NCI-H446 treated with DMSO at 0.1 percent for 48 hours (cell line): ENCODE measurements around the gene CEMIP2.

Source experiments
- DNase-seq: peaks from one replicate; lab custom pipeline; 2025; lab: John Stamatoyannopoulos, UW

The CEMIP2 gene

DNA sequence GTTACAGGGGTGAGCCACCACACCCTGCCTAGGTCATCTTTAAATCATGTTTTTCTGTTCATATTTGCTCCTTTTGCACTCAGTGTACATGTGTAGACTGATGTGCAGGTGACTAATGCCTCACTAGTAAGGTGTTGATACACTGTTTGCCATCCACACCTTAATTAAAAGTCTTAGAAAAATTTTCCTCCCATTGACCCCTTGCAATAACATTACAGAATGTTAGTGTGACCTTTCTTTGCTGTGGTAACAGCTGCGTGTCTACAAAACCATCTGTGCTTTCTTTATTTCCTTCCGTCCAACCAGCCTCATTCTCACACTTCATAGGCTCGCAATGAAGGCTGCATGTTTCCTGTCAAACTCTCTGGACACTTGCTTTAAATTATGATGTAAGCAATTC, 6.6 kb upstream of the CEMIP2 start:
- DNase-seq: no peak

DNA sequence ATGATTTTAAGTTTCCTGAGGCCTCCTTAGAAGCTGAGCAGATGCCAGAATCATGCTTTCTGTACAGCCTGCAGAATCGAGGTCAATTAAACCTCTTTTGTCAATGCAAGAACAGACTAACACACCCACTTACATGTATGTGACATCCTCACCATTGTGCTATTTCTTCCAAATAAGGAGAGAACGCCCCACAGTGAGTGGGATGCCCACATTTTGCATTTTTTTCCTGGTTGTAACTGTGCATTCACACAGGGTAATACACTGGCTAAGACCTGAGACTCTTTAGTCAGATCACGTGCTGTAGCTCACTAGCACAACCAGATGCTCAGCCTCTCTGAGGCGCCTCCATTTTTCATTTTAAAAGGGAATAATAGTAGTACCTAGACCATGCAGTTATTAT, 4.4 kb upstream of the CEMIP2 start:
- DNase-seq: no peak

DNA sequence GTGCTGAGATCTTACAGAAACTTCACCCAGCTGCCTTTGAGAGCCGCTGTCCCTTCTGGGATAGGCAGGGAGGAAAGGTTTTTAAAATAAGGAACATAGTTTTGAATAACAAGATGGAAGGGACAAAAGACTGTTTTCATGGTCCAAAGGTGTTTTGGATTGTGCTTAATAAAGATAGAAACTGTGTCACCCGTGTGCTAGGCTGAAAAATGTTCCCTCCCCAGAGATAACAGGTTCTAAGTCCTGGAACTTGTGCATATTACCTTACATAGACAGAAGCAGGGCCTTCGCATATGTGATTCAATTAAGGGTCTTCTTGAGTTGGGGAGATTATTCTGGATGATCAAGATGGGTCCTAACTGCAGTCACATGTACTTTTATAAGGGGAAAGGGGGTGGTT, 1.9 kb upstream of the CEMIP2 start:
- no peak for DNase-seq

DNA sequence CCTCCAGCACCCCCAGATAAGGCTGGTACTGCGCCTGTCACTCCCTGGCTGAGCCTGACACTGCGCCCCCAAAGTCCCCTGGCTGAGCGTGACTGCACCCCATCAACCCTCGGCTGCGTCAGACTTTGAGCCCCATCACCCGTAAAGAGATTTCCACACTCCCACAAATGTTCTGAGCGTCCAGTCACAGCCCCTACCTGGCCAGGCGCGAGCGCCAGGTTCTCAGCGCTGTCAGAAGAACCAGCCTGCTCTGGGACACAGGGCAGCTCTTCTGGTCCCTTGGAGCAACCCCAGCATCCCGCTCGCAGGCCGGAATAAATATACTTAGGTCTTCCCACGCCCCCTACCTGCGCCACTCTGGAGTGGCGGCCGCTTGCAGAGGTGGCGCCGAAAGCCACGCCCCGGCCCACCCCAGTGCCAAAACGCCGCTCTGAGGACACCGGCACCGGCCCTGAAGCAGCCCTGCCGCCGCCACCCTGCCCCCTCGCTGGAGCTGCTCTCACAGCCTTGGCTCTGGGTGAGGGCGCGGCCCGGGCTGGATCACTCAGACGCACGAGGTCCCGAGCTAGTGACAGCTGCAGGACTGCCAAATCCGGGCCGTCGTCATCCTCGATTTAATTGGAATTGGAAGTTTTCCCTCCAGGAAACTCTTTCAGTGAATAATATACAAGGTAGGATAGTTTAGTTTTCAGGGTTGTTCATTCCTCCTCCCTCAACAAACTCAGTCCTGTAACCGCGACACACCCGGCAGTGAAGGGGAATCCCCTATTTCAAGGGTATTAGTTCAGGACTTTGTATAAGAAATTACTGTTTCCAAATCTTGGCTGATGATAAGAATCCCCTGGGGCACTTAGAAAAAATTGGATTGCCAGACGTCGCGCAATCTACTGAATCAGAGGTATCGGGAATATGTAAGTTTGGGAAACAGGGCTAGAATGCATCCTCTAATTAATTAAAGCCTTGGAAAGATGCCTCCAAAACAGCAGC, 1.2 kb upstream of the CEMIP2 start:
- no peak for DNase-seq

DNA sequence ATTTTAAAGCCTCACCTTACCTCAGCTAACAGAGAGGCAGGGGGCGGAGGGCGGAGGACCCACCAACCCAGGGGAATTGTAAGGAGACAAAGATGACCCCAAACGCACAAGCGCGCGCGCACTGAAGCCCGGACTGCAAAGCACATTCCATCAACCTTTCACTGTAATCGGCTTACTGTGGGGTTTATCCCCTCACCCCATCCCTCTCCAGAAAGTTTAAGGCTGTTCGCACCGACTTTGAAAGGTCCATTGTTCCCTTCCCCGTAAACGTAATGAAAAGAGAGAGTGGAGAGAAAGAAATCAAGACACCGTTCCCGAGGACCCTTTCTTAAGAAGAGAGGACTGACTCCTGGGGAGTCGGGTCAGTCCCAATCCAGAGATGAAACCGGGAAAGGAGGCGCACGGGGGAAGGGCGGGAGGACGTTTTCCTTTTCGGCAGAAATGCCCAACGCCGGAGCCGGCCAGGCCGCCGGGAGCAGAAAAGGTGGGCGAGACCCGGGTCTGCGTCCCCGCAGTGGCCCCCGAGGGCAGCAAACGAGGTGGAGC, 464 bp downstream of the CEMIP2 start:
- DNase-seq: no peak

DNA sequence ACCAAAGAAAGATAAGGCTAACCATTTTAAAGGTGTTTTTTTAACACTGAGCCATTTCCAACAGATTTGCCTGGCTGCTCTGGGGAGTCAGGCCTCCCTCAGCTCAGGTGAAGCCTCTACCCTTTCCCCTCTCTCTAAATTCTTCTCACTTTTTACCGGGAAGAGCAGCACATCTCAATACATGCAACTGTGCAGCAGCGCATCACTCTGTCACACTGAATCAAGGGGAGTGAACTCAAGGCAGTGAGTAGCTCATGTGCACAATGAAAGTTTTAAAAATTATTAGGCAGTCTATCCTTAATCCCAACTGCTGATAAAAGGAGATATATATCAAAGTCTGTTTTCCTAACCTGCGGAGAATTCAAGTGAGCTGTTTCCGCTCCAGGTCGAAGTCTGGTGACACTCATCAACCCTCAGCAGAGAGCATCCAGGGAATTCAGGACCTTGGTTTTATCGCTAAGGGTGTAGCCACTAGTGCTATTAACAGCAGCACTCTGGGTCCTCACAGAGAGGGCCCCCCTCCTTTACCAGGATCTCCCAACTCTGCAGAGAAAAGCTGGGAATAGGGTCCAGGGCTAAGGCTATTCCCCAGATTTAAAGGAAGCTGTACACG, 1.0 kb downstream of the CEMIP2 start:
- no peak for DNase-seq

DNA sequence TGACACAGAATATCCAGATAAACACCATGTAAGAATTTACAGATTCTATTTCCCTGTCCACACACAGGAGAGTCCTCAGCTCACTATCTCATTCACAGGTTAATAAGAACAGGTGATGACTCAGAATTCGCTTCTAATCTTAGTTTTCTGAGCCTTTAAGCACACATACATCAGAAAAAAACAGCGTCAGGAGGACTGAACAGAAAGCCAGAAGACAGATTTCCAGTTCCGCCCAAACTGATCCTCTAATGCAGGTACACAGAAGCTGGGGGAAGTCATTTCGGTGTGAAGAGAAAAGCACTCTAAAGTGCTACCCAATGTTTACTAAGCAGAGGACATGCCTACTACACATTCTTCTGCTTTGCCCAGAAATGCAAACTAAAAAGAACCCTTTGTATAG, 1.6 kb downstream of the CEMIP2 start:
- no peak for DNase-seq

DNA sequence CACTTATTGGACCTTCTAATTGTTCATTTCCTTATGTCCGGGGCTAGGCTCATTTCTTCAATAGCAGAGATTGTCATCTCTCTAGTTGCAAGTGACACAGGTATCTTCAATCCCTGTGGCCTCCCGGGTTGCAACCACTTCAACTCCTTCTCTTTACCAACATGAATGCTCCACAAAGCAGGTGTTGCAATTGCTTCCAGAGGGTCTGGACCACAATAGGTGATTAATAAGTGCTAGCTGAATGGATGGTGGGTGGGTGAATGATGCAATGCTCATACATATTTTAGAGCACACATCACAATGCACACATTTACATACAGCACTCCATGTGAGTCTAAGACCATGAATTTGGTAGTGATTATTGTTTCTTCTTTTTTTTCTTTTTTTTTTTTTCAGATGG, 2.6 kb downstream of the CEMIP2 start:
- DNase-seq: no peak

DNA sequence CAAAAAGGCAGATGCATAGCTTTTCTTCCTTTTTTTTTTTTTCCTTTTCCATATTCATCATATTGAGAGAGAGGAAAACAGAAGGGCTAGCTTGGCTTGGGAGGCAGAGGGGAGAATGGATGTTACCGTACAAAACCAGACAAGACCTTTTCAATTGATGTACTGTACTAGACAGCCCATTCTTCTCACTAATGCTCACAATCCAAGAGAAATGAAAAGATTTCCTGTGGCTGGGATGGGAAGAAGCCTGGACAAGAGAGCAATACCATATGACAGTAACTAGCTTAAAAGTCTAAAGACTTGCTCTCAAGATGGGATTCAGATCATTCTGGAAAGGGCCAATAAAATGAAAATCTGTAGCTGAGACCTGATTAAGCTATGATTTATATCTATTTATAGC, 3.4 kb downstream of the CEMIP2 start:
- no peak for DNase-seq

DNA sequence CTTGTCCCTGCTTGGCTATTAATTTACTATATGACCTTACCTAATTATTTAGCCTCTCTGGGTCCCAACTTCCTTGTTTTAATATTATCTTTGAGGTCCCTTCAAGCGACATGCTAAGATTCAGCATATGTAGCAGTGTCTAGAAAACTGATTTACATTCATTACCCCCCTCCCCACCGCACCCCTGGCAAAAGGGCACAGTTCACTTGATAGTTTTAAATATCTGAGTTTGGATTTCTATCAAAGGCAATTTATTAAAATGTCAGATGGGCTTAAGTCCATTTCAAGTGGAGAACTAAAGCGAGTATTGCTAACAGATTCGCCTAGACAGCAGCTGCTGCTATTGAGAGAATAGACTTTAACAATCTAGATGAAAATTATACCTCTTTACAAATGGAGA, 3.9 kb downstream of the CEMIP2 start:
- DNase-seq: no peak

DNA sequence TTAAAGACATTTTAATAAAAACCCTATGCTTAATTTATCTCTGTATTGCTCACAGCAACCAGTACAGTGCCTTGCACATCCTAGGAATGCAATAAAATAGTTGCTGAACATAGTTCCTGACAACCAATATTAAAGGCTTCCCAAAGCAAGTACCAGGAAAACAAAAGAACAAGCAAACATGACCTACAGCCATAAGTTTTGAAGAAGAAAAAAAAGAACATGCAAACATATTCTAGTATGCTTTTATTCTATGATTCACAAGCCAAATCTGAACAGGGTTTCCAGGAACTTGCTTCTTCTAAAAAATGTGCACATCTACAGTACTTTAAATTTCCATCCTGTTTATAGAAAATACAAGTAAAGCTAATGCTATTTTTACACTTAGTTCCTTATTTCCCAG, 4.5 kb downstream of the CEMIP2 start:
- DNase-seq: no peak

DNA sequence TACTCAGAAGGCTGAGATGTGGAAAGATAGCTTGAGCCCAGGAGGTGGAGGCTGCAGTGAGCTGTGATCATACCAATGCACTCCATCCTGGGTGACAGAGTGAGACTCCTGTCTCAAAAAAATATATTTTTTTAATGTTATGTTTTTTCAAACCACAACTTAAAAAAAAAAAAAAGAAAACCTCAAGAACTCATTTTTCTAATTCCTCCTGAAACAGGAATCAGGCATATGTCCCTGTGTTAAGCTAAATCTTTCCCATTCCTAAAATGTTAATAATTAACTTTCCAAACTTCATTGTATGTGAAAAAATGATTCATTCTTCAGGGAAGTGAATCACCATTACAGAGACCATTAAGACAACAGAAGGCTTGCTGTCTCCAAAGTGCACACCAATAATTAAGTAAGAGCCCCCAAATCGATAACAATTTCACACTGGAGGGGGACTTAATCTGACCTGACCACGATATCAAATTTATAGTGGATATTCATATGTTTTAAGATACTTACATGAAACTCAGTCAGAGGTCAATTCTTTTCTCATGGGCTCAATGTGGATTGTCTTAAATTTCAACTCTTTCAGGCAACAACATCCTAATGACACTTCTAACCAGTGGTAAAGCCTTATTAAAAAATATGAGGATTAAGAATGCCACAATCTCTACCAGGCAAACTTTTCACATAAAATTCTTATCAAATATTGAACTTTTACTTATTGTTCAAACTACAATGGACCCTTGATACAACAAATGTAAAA, 5.2 kb downstream of the CEMIP2 start:
- no peak for DNase-seq

DNA sequence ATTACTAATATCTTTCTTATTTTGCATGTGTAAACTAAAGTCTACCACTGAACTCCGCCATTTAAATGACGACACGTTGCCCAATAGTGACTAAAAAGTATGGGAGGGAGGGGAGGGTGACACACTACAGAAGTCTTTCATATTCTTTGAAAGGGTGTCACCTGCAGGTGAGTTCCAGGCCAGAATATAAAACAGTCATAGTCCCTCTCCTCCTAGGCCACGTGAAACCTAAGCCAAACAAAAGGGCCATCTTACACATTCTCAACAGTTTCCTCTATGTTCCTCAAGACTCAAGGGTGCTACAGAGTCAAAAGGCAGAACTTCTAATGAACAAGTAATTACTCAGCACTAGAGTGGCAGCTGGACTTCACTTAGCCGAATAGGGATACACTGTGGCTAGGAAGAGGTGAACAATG, 6.4 kb downstream of the CEMIP2 start:
- DNase-seq: no peak

DNA sequence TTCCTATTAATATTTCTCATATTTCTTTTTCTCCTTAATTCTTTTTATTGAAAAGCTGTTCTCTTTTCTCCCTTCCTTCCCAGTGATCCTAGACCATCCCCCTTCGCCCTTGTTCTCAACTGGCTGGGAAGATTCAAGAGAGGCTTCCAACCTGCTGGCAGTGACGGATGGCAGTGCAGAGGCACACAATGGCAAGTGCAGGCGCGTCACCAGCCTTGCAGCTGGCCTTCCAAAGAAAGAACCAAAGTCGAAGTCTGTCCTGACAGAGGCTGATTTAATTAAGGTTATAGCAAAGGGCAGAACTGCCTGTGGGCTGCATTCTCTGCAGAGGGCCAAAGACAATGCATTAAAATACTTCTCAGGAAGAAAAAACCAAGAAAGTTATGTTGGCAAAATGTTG, 7.4 kb downstream of the CEMIP2 start:
- DNase-seq: no peak

DNA sequence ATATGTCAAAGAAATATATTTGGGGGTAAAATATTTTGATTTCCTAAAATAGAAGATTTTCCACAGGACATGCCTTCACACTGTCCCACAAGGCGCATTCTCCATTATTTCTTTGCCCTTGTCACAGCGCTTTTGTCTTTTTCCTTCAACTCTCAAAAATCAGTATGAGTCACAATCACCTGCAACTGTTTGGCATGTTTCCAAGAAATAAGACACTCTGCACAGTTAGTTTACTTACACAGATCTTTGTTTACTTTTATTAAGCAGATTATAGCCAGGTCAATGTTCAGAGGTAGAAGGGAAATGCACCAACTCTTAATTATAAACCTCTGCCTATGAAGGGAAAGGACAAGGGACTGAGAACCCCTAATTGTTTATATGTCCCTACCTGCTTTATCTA, 9.5 kb downstream of the CEMIP2 start:
- DNase-seq: no peak

DNA sequence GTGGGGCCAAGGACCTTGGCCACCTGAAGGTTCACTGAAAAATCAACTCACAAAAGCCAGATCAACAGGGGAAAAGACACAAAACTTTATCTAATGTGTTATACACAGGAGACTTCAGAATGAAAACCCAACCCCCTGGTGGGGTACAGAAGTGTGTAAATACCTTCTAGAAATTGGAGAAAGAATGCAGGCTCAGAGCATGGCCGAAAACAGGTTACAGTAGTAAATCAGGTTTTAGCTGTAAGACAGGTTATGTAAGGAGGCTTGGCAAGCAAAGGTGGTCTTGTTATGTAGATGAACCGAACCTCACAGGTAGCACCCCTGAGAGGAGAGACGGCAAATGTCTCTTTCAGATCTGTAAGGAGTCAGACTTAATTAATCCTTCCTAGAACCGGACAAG, 10.0 kb downstream of the CEMIP2 start:
- DNase-seq: no peak

DNA sequence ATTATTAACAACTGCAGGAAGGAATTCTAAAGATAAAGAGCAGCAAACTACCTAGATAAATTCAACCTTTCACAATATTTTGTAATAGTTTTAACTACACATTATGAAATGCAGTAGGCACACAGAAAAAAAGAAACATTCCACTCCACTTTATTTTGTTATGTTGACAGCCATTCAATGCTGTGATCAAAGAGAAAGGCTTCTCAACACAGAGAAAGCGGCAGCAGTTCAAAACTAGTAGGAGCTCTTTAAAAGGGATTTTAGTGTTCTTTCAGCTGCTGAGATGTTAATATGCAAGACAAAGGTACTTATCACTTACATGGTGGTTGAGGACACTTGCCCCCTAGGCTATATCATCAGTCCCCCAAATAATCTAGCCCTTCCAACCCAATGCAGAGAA, 11.6 kb downstream of the CEMIP2 start:
- no peak for DNase-seq

DNA sequence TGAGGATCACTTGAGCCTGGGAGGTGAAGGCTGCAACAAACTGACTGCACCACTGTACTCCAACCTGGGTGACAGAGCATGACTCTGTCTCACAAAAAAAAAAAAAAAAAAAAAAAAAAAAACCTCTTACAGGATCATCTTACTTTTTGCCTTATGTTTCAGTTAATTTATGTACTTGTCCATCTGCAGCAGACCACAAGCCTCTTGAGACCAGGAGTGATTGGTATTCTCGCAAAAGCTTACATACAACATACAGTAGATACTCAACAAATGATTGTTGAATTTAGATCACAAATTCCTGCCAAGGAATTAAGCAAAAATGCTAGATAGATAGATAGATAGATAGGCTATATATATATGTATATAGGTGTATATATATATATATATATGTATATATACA, 12.4 kb downstream of the CEMIP2 start:
- no peak for DNase-seq

DNA sequence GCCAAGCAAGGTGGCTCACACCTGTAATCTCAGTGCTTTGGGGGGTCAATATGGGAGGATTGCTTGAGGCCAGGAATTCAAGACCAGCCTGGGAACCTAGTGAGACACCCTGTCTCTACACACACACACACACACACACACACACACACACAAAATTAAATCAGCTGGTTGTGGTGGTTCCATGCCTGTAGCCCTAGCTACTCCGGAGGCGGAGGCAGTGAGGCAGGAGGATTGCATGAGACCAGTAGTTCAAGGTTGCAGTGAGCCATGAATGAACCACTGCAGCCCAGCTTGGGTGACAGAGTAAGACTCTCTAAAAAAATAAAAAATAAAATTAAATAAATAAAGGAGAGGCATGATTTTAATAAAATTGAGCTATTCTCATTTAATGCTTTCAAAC, 13.1 kb downstream of the CEMIP2 start:
- DNase-seq: no peak

DNA sequence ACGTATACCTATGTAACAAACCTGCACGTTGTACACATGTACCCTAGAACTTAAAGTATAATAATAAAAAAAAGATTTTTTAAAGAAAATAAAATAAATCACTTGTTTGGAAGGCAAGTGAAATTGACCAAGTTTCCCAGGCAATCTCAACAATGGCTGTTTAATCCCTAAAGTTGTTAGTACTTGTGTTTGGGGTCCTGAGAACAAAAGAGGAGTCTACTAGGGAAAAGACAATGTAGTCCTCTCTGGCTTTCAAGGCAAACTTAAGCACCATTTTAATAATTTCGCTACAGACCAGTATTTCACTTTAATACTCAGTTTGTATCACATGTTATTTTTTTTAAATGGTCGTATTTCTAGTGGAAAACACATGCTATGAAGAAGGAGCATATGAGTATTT, 14.2 kb downstream of the CEMIP2 start:
- DNase-seq: no peak

DNA sequence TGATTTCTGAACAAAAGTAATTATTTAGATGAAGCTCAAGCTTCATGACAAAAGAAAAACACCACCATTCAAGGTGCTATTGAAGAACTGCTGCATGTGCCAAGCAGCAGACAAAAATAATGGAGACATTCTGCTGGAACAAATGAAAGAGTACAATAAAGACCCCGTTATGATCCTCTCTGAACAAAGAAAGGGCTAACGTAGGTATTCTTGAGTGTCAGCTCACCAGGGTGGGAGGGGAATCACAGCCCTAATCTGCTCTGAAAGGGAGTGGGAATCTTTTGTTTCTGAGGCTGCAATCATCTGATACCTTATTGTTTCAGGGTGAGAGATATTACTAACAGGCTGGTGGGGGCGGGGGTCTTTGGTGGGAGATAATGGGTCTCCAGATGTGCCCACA, 15.4 kb downstream of the CEMIP2 start:
- no peak for DNase-seq

DNA sequence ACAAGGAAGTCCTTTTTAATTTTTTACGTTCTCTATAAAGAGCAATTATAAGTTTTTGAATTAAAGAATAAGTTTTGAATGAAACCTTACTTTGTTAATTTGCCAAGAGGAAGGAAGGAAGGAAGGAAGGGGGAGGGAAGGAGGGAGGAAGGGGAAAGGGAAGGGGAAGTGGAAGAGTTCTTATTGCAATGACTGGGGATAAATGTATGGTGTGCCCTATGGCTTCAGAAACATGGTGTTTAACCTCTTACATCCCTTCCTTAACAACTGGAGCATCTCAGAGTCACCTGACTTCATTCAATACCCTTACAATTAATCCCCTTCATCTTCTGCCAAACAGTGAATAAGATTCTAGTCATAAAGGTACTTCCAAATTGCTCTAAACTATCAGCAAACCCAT, 16.0 kb downstream of the CEMIP2 start:
- no peak for DNase-seq

DNA sequence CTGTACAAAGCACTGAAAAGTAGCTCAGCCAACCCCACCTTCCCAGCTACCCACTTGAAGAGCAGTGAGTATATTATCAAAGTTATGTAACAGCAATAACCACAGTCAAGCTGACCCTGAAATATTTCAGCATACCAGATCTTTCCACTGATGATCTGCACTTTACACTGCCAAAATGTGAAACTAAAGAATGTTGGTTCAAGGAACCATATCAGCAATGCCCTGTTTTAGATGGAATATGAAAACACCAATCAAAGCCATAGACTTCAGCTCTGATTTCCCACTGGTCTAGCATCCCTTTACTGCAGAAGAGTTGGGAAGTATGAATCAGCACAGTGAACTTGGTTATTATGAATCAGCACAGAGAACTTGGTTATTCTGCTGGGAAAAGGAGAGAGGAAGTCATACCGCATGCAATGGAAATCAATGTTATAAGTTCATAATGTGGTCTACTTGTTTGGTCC, 20.0 kb downstream of the CEMIP2 start:
- no peak for DNase-seq
